Ishikawa (cell line): ENCODE measurements around the gene ADH6.

Experiments used
- CEBPB ChIP-seq: IDR thresholded peaks from 2 replicates; pipeline ENCODE4 v1.6.1; 2012
- CREB1 ChIP-seq: IDR thresholded peaks from 2 replicates; pipeline ENCODE4 v1.6.1; 2012; ENCODE audit warnings: low read depth
- EGR1 ChIP-seq: IDR thresholded peaks from 2 replicates; pipeline ENCODE4 v1.6.1; 2012
- EP300 ChIP-seq: IDR thresholded peaks from 2 replicates; pipeline ENCODE4 v1.6.1; 2012; ENCODE audit warnings: borderline replicate concordance
- FOXM1 ChIP-seq: IDR thresholded peaks from 2 replicates; pipeline ENCODE4 v1.6.1; 2012; ENCODE audit warnings: low read depth, borderline replicate concordance
- NFIC ChIP-seq: IDR thresholded peaks from 2 replicates; pipeline ENCODE4 v1.6.1; 2012
- RAD21 ChIP-seq: IDR thresholded peaks from 2 replicates; pipeline ENCODE4 v1.6.1; 2012; ENCODE audit warnings: low read depth
- TAF1 ChIP-seq: IDR thresholded peaks from 2 replicates; pipeline ENCODE4 v1.6.1; 2012; ENCODE audit warnings: low read depth, mild to moderate bottlenecking
- TCF12 ChIP-seq: IDR thresholded peaks from 2 replicates; pipeline ENCODE4 v1.6.1; 2012; ENCODE audit warnings: low read depth
- TEAD4 ChIP-seq: IDR thresholded peaks from 2 replicates; pipeline ENCODE4 v1.6.1; 2012
- YY1 ChIP-seq: IDR thresholded peaks from 2 replicates; pipeline ENCODE4 v1.6.1; 2012; ENCODE audit warnings: low read depth
- ZBTB7A ChIP-seq: IDR thresholded peaks from 2 replicates; pipeline ENCODE4 v1.6.1; 2012; ENCODE audit warnings: low read depth
- TF ChIP-seq, protein P1 (sequence below): IDR thresholded peaks from 2 replicates; pipeline ENCODE4 v1.6.1; 2012
- TF ChIP-seq, protein P2 (sequence below): IDR thresholded peaks from 2 replicates; pipeline ENCODE4 v1.6.1; 2012; ENCODE audit warnings: low read depth, mild to moderate bottlenecking
- TF ChIP-seq, protein P3 (sequence below): IDR thresholded peaks from 2 replicates; pipeline ENCODE4 v1.6.1; 2012

ADH6 gene

DNA sequence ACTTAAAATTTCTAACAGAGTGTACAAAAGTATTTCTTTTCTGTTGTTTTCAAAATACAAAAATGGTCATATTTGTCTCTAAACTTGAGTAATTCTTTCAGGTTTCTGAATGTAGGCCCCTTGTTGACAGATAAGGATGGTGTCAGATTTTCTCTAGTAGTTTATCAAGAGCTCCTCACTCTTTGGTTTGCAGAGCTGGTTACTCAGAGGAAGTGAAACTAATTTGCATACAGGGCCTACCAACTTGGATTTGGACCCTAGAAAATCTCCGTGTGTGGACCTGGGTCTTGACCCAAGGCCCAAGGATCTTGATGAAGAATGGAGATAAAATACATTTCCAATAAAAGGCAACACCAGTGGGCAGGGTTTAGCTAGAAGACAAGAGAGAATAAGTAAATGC lies 433 bp upstream of the ADH6 start:
- no peak for TF ChIP-seq TCF12
- TF ChIP-seq, protein P1, sequence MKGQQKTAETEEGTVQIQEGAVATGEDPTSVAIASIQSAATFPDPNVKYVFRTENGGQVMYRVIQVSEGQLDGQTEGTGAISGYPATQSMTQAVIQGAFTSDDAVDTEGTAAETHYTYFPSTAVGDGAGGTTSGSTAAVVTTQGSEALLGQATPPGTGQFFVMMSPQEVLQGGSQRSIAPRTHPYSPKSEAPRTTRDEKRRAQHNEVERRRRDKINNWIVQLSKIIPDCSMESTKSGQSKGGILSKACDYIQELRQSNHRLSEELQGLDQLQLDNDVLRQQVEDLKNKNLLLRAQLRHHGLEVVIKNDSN, result no peak
- TF ChIP-seq CREB1, result no peak
- no peak for TF ChIP-seq TAF1
- TF ChIP-seq EGR1, result no peak
- TF ChIP-seq FOXM1, result no peak
- TF ChIP-seq RAD21, result no peak
- TF ChIP-seq NFIC, result no peak
- no peak for TF ChIP-seq CEBPB
- no peak for TF ChIP-seq EP300
- TF ChIP-seq YY1, result no peak

DNA sequence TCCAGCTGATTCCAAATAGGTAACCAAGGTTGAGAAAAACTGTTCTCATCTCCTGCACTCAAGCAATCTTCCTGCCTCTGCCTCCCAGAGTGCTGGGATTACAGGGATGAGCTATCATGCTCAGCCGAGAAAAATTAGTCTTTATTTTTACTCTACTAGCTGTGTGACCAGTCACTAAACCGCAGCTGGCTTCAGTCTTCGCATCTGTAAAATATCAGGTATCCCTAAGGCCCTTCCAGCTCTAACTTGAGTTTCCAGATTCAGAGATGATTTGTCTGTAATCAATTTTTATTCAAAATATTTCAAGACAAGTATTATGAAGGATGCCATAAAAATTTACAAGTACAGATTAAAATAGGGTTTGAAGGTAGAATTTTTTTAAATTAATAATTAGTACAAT lies 3.5 kb downstream of the ADH6 start:
- no peak for TF ChIP-seq CEBPB
- no peak for TF ChIP-seq FOXM1
- TF ChIP-seq, protein P2, sequence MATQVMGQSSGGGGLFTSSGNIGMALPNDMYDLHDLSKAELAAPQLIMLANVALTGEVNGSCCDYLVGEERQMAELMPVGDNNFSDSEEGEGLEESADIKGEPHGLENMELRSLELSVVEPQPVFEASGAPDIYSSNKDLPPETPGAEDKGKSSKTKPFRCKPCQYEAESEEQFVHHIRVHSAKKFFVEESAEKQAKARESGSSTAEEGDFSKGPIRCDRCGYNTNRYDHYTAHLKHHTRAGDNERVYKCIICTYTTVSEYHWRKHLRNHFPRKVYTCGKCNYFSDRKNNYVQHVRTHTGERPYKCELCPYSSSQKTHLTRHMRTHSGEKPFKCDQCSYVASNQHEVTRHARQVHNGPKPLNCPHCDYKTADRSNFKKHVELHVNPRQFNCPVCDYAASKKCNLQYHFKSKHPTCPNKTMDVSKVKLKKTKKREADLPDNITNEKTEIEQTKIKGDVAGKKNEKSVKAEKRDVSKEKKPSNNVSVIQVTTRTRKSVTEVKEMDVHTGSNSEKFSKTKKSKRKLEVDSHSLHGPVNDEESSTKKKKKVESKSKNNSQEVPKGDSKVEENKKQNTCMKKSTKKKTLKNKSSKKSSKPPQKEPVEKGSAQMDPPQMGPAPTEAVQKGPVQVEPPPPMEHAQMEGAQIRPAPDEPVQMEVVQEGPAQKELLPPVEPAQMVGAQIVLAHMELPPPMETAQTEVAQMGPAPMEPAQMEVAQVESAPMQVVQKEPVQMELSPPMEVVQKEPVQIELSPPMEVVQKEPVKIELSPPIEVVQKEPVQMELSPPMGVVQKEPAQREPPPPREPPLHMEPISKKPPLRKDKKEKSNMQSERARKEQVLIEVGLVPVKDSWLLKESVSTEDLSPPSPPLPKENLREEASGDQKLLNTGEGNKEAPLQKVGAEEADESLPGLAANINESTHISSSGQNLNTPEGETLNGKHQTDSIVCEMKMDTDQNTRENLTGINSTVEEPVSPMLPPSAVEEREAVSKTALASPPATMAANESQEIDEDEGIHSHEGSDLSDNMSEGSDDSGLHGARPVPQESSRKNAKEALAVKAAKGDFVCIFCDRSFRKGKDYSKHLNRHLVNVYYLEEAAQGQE, result no peak
- no peak for TF ChIP-seq YY1
- TF ChIP-seq, protein P1, result no peak
- TF ChIP-seq TEAD4, result no peak
- no peak for TF ChIP-seq NFIC
- TF ChIP-seq, protein P3, sequence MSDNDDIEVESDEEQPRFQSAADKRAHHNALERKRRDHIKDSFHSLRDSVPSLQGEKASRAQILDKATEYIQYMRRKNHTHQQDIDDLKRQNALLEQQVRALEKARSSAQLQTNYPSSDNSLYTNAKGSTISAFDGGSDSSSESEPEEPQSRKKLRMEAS, result no peak
- TF ChIP-seq RAD21, result no peak
- no peak for TF ChIP-seq EGR1
- no peak for TF ChIP-seq EP300
- no peak for TF ChIP-seq CREB1
- no peak for TF ChIP-seq TAF1
- TF ChIP-seq TCF12, result no peak
- no peak for TF ChIP-seq ZBTB7A

DNA sequence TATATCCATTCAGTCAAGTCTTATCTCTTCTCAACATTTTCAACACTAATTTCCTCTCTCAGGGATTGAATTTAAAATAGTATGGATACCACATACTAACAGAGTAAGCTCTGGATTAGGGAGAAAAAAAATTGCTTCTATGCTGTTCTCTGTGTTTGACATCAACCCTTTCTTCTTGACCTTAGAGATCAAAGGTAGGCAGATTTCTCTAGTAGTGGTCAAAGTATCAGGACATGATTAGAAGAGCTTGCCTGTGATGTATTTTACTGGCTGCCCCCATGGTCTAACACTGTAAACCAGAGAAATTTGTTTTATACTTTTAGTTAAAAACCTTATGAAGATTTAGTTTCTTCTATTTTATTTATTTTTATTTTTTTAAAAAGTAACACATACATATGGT lies 8.3 kb downstream of the ADH6 start:
- no peak for TF ChIP-seq TCF12

DNA sequence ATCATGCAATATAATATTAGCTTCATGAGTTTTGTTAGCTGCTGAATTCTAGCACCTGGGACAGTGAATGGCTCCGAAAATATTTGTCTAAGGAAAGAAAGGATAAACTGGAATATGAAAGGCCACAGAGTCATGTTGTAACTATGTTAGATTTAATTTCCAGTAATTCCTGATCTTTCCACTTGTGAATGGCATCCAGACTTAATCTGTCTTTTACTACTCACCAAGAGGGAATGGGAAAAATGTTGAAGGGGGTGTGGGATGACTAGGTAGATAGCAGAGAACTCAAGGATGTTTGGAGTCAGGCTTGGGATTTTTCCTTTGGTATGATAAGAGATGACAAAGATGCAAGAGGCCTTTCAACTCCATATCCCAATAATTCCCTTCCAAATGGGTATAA lies 9.4 kb downstream of the ADH6 start:
- TF ChIP-seq, protein P3, result no peak
- TF ChIP-seq NFIC, result no peak

DNA sequence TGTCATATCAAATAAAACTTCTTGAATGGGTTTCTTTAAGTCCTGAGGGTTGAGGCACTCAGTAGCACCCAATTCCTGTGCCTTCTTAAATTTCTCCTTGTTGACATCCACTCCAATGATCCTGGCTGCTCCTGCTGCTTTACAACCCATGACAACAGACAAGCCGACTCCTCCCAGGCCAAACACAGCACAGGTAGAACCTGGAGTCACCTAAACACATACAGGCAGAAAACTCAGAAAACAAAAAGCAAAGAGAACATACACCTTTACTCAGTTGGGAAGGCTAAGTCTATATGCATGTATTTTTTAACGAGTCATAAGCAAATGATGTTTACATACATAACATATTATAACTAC lies 10.3 kb downstream of the ADH6 start:
- TF ChIP-seq EGR1 (no peak), TCF12 (no peak), YY1 (no peak), TAF1 (no peak), CEBPB (no peak), CREB1 (no peak)
- TF ChIP-seq, protein P2, result no peak
- TF ChIP-seq, protein P3, result no peak

DNA sequence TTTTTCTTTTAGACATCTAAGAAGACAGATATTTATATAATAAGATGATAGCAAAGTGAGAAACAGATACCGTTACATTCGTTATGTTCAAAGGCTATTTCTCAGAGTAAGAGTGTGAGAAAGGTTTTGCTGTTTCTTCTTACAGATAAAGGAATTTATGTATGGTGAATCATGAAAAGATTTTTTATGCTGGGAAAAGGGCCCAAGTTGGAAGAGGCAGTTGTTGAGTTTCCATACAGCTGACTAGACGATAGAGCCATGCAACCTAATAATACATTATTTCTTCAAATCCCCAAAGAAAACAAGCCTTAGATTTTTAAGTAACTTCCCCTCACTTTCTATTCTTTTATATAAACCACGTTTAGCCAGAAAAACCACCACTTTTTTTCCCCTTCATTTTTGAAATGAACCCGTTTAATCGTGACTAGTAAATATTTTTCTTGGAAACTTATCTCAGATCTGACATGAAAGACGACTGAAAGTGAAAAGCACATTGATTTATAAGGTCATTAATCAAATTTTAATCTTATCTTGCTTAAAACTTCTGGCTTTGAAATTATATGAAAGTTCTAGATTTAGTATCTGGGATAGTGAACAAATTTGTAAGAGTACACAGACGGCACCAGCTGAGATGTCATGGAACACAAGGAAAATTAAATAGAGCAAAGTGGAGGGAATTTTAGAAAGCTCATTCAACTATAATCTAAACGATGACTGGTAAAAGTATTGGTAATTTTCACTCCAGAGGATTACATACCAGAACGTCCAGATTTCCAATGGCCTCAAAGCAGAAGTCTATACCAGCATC lies 10.9 kb downstream of the ADH6 start:
- TF ChIP-seq FOXM1 (no peak), CREB1 (no peak), TAF1 (no peak), TCF12 (no peak), NFIC (no peak), RAD21 (no peak), EP300 (no peak), YY1 (no peak), ZBTB7A (no peak)
- TF ChIP-seq, protein P3, result no peak
- TF ChIP-seq, protein P2, result no peak
- TF ChIP-seq, protein P1, result no peak
